WERI-Rb-1 (cell line): ENCODE measurements around the gene ESF1.

ENCODE experiments used
- DNase-seq: peaks from one replicate; pipeline ENCODE4 v3.0.0-alpha.2; 2020
- H3K27ac ChIP-seq: fragments of 250-450 bp; sonication (Bioruptor Pico); 2 replicates; pipeline ENCODE4 v1.5.1; 2020; ENCODE audit warnings: mild to moderate bottlenecking, moderate library complexity
- H3K27me3 ChIP-seq: fragments of 250-450 bp; sonication (Bioruptor Pico); 2 replicates; pipeline ENCODE4 v1.5.1; 2021; ENCODE audit warnings: mild to moderate bottlenecking, low read depth, moderate library complexity; ENCODE audit not compliant: insufficient read depth, severe bottlenecking
- H3K36me3 ChIP-seq: fragments of 250-450 bp; sonication (Bioruptor Pico); 2 replicates; pipeline ENCODE4 v1.5.1; 2020; ENCODE audit warnings: mild to moderate bottlenecking, moderate library complexity
- H3K4me3 ChIP-seq: 2 replicates; pipeline ENCODE4 v1.5.1; 2011; ENCODE audit warnings: low read depth, mild to moderate bottlenecking, control low read depth, low read length
- H3K9me3 ChIP-seq: fragments of 250-450 bp; sonication (Bioruptor Pico); 2 replicates; pipeline ENCODE4 v1.5.1; 2021; ENCODE audit warnings: mild to moderate bottlenecking, moderate library complexity; ENCODE audit not compliant: severe bottlenecking
- CTCF ChIP-seq: IDR thresholded peaks from 2 replicates; pipeline ENCODE4 v1.5.1; 2011; ENCODE audit warnings: low read depth, mild to moderate bottlenecking, control low read depth, inconsistent platforms, low read length

The ESF1 gene

GRCh38 chr20:13758884-13759283 lies 25.8 kb downstream of the ESF1 start:
- DNase-seq, result no peak
- Histone ChIP-seq H3K27ac (no peak overlapping the region), H3K27me3 (no peaks in the 10 kb centered on the region), H3K4me3 (no peak overlapping the region), H3K9me3 (no peaks in the 10 kb centered on the region), H3K36me3 (peaks cover 55% of the 10 kb centered on the region)
- TF ChIP-seq CTCF, result no peak

GRCh38 chr20:13756551-13756950 lies 28.2 kb downstream of the ESF1 start:
- H3K27me3 ChIP-seq, result no peaks in the 10 kb centered on the region
- H3K36me3 ChIP-seq, result peaks cover 37% of the 10 kb centered on the region
- TF ChIP-seq CTCF, result no peak
- no peak overlapping the region for H3K27ac ChIP-seq
- no peaks in the 10 kb centered on the region for H3K9me3 ChIP-seq
- no peak for DNase-seq
- H3K4me3 ChIP-seq, result no peak overlapping the region

- TF ChIP-seq CTCF, result no peak
- H3K36me3 ChIP-seq, result peaks cover 34% of the 10 kb centered on the region
Measured at GRCh38 chr20:13755809-13756208, 28.9 kb downstream of the ESF1 start.

GRCh38 chr20:13753436-13754036 lies 31.2 kb downstream of the ESF1 start:
- no peak overlapping the region for H3K27ac ChIP-seq
- H3K27me3 ChIP-seq, result no peaks in the 10 kb centered on the region
- no peak for DNase-seq
- H3K9me3 ChIP-seq, result no peaks in the 10 kb centered on the region
- no peak overlapping the region for H3K4me3 ChIP-seq
- H3K36me3 ChIP-seq, result peaks cover 24% of the 10 kb centered on the region
- no peak for TF ChIP-seq CTCF

More at GRCh38 chr20:13755809-13756208, 28.9 kb downstream of the ESF1 start:
- no peaks in the 10 kb centered on the region for H3K27me3 ChIP-seq
- no peak overlapping the region for H3K4me3 ChIP-seq
- no peak for DNase-seq
- no peaks in the 10 kb centered on the region for H3K9me3 ChIP-seq
- H3K27ac ChIP-seq, result no peak overlapping the region

GRCh38 chr20:13749811-13750210 lies 34.9 kb downstream of the ESF1 start:
- Histone ChIP-seq H3K9me3 (no peaks in the 10 kb centered on the region), H3K4me3 (no peak overlapping the region), H3K27me3 (no peaks in the 10 kb centered on the region), H3K36me3 (peaks cover 4% of the 10 kb centered on the region; the same call in 1 of the 2 replicates), H3K27ac (no peak overlapping the region)
- TF ChIP-seq CTCF, result no peak
- no peak for DNase-seq

- H3K27ac ChIP-seq, result no peak overlapping the region
- DNase-seq, result no peak
- no peaks in the 10 kb centered on the region for H3K27me3 ChIP-seq
- no peak for TF ChIP-seq CTCF
- no peaks in the 10 kb centered on the region for H3K9me3 ChIP-seq
- H3K36me3 ChIP-seq, result peaks cover 14% of the 10 kb centered on the region; the same call in 1 of the 2 replicates
- H3K4me3 ChIP-seq, result no peak overlapping the region
Measured at GRCh38 chr20:13745784-13746183, 38.9 kb downstream of the ESF1 start.
